Measurements from ENCODE around the gene CRYBG2.
"Not testable (repeated sequence)": the region's sequence is repeated elsewhere in the genome, so short reads cannot be mapped to it uniquely, and the experiment has no call there.

CRYBG2 gene

DNA sequence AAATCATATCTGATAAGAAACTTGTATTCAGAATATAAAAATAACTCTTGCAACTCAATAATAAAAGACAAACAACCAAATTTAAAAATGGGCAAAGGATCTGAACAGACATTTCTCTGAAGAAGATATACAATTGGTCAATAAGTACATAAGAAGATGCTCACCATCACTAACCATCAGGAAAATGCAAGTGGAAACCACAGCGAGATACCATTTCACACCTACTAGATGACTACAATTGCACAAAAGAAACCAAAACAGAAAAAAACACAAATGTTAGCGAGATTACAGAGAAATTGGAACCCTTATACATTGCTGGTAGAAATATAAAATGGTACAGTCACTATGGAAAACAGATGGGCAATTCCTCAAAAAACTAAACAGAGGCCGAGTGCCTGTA is 30.1 kb upstream of the CRYBG2 start:
- Histone ChIP-seq H3K9me3 (no peaks in the 10 kb centered on the region), H3K4me1 (no peaks in the 10 kb centered on the region), H3K36me3 (no peaks in the 10 kb centered on the region), H3K27ac (no peak overlapping the region), H3K27me3 (peaks cover 0 to 28% of the 10 kb centered on the region in 2 donors), H3K4me3 (no peak overlapping the region)
- intact Hi-C loops (cut with DNase I; ENCODE audit: low total_unique reads): no loop called here
- TF ChIP-seq CTCF (IDR thresholded peaks at IDR 0.05): no peak
- no peak for DNase-seq

GRCh38 chr1:26378879-26379251 is 24.9 kb upstream of the CRYBG2 start:
- H3K4me1 ChIP-seq: peaks cover 0 to 7% (median 0%) of the 10 kb centered on the region in 4 donors
- H3K4me3 ChIP-seq: no peak overlapping the region
- intact Hi-C loops (cut with DNase I; ENCODE audit: low total_unique reads): no loop called here
- H3K9me3 ChIP-seq: no peaks in the 10 kb centered on the region
- no peak for DNase-seq
- peaks cover 0 to 18% of the 10 kb centered on the region in 2 donors for H3K27me3 ChIP-seq
- H3K27ac ChIP-seq: no peak overlapping the region
- no peak for TF ChIP-seq CTCF (IDR thresholded peaks at IDR 0.05)
- no peaks in the 10 kb centered on the region for H3K36me3 ChIP-seq

- no peak overlapping the region for H3K4me3 ChIP-seq
- H3K27me3 ChIP-seq: peaks cover 0 to 18% of the 10 kb centered on the region in 2 donors
- no peak for DNase-seq
- H3K36me3 ChIP-seq: no peaks in the 10 kb centered on the region
- H3K4me1 ChIP-seq: peaks cover 0 to 7% (median 0%) of the 10 kb centered on the region in 4 donors
- intact Hi-C loops (cut with DNase I; ENCODE audit: low total_unique reads): no loop called here
- no peaks in the 10 kb centered on the region for H3K9me3 ChIP-seq
- H3K27ac ChIP-seq: no peak overlapping the region
- no peak for TF ChIP-seq CTCF (IDR thresholded peaks at IDR 0.05)
Measured at GRCh38 chr1:26378088-26378878, 24.4 kb upstream of the CRYBG2 start.

DNA sequence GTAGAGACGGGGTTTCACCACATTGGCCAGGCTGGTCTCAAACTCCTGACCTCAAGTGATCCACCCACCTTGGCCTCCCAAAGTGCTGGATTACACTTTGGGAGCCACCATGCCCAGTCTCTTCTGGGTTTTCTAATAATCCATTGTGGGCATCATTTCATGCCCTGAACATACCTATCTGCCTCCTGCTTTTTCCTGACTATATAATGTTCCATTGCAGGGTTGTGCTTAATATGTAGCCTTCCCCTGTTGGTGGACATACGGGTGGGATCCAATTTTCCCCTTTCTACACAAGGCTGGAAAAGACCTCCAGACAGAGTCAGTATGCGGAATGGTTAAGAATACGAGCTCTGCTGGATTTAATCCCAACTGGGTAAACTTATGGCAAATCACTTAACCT is 22.1 kb upstream of the CRYBG2 start:
- H3K4me1 ChIP-seq: peaks cover 0 to 7% (median 0%) of the 10 kb centered on the region in 4 donors
- no peak for TF ChIP-seq CTCF (IDR thresholded peaks at IDR 0.05)

GRCh38 chr1:26375081-26375480 is 21.2 kb upstream of the CRYBG2 start:
- Histone ChIP-seq H3K27ac (no peak overlapping the region), H3K4me1 (peaks cover 0 to 7% (median 0%) of the 10 kb centered on the region in 4 donors), H3K27me3 (peaks cover 0 to 17% of the 10 kb centered on the region in 2 donors), H3K36me3 (no peaks in the 10 kb centered on the region), H3K4me3 (no peak overlapping the region), H3K9me3 (peaks cover 0 to 4% (median 0%) of the 10 kb centered on the region in 3 donors)
- TF ChIP-seq CTCF (IDR thresholded peaks at IDR 0.05): no peak
- intact Hi-C loops (cut with DNase I; ENCODE audit: low total_unique reads): no loop called here
- DNase-seq: no peak

More for the DNA sequence above, 22.1 kb upstream of the CRYBG2 start:
- Histone ChIP-seq H3K4me3 (no peak overlapping the region), H3K27me3 (peaks cover 0 to 22% of the 10 kb centered on the region in 2 donors), H3K9me3 (peaks cover 0 to under 1% (median 0%) of the 10 kb centered on the region in 3 donors), H3K36me3 (no peaks in the 10 kb centered on the region), H3K27ac (no peak overlapping the region)
- intact Hi-C loops (cut with DNase I; ENCODE audit: low total_unique reads): no loop called here
- DNase-seq: no peak

GRCh38 chr1:26374361-26374760 is 20.4 kb upstream of the CRYBG2 start:
- H3K9me3 ChIP-seq; intact Hi-C loops (cut with DNase I; ENCODE audit: low total_unique reads); DNase-seq; H3K4me3 ChIP-seq; H3K27ac ChIP-seq; H3K4me1 ChIP-seq; H3K36me3 ChIP-seq: not testable (repeated sequence)
- peaks cover 0 to 20% of the 10 kb centered on the region in 2 donors for H3K27me3 ChIP-seq
